ENCODE measurements around the gene ARSB. TPM values are rescaled to one million over a fixed set of nuclear protein-coding genes. Genes with fewer than 3 reads are reported as not detected.
A peak's percentile ranks its signal among the peaks of the same experiment; 100 is the strongest.

ARSB gene
- total RNA-seq, 6 donors from 2014 or later = 9.8 to 24.1 (median 18.7) TPM

- no peak overlapping the region for H3K4me3 ChIP-seq
- 76 to 77% methylated on average over 5 of the region's 5 CpGs for WGBS, 2 donors
- no peaks in the 10 kb centered on the region for H3K9me3 ChIP-seq
- H3K27me3 ChIP-seq = no peaks in the 10 kb centered on the region
- DNase-seq (no peak), ATAC-seq (ENCODE audit: low FRiP score in 2 of 2) (no peak)
- no peak overlapping the region for H3K27ac ChIP-seq
- no peaks in the 10 kb centered on the region for H3K36me3 ChIP-seq
- no peaks in the 10 kb centered on the region for H3K4me1 ChIP-seq
- TF ChIP-seq POLR2AphosphoS5 (IDR thresholded peaks at IDR 0.05) = no peak
- no peak for TF ChIP-seq EP300 (IDR thresholded peaks at IDR 0.05)
- TF ChIP-seq, protein P1, sequence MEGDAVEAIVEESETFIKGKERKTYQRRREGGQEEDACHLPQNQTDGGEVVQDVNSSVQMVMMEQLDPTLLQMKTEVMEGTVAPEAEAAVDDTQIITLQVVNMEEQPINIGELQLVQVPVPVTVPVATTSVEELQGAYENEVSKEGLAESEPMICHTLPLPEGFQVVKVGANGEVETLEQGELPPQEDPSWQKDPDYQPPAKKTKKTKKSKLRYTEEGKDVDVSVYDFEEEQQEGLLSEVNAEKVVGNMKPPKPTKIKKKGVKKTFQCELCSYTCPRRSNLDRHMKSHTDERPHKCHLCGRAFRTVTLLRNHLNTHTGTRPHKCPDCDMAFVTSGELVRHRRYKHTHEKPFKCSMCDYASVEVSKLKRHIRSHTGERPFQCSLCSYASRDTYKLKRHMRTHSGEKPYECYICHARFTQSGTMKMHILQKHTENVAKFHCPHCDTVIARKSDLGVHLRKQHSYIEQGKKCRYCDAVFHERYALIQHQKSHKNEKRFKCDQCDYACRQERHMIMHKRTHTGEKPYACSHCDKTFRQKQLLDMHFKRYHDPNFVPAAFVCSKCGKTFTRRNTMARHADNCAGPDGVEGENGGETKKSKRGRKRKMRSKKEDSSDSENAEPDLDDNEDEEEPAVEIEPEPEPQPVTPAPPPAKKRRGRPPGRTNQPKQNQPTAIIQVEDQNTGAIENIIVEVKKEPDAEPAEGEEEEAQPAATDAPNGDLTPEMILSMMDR (IDR thresholded peaks at IDR 0.05) = no peak
- TF ChIP-seq POLR2A (IDR thresholded peaks at IDR 0.05) = no peak
Observed at GRCh38 chr5:78811121-78811817, 173.8 kb downstream of the ARSB start.

- ATAC-seq (ENCODE audit: low FRiP score in 2 of 2) (no peak), DNase-seq (no peak)
- TF ChIP-seq, protein P1 (IDR thresholded peaks at IDR 0.05) = no peak
- no peak for TF ChIP-seq EP300 (IDR thresholded peaks at IDR 0.05)
- TF ChIP-seq POLR2AphosphoS5 (IDR thresholded peaks at IDR 0.05) = no peak
- no peak for TF ChIP-seq POLR2A (IDR thresholded peaks at IDR 0.05)
- Histone ChIP-seq H3K36me3 (no peaks in the 10 kb centered on the region), H3K27ac (no peak overlapping the region), H3K27me3 (no peaks in the 10 kb centered on the region), H3K9me3 (no peaks in the 10 kb centered on the region), H3K4me3 (no peak overlapping the region), H3K4me1 (no peaks in the 10 kb centered on the region)
- 77 to 86% methylated on average over 6 of the region's 6 CpGs for WGBS, 2 donors
Observed at GRCh38 chr5:78810098-78810920, 174.8 kb downstream of the ARSB start.

DNA sequence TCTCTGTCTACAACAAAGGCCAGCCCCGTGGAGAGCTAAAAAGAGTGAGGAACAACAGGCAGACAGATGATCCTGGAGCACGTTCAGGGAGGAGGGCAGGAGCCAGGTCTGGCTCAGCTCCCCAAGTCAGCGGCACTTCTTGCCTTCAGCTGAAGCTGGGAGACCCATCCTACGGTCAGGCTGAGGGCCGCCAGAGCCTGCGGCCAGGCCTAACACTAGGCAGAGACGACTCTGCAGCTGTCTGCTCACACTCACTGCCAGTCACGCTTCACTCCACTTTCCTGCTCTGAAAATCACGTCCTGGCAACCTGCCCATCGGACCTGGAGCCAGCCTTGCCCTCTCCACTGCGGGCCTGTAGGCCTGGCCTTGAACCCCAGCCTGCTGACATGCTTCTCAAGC is 175.7 kb downstream of the ARSB start:
- Histone ChIP-seq H3K9me3 (no peaks in the 10 kb centered on the region), H3K27me3 (no peaks in the 10 kb centered on the region), H3K27ac (no peak overlapping the region), H3K4me3 (no peak overlapping the region), H3K36me3 (no peaks in the 10 kb centered on the region), H3K4me1 (no peaks in the 10 kb centered on the region)
- no peak for TF ChIP-seq POLR2AphosphoS5 (IDR thresholded peaks at IDR 0.05)
- TF ChIP-seq EP300 (IDR thresholded peaks at IDR 0.05) = no peak
- TF ChIP-seq POLR2A (IDR thresholded peaks at IDR 0.05) = no peak
- TF ChIP-seq, protein P1 (IDR thresholded peaks at IDR 0.05) = no peak
- peak in 1 of 2 donors; percentile 55 for DNase-seq
- no peak for ATAC-seq (ENCODE audit: low FRiP score in 2 of 2)
- 76 to 77% methylated on average over 7 to 11 of the region's 11 CpGs for WGBS, 2 donors

GRCh38 chr5:78808818-78809217 is 176.3 kb downstream of the ARSB start:
- no peak for ATAC-seq (ENCODE audit: low FRiP score in 2 of 2)
- no peak overlapping the region for H3K4me3 ChIP-seq
- 86 to 98% methylated on average over 4 to 8 of the region's 8 CpGs for WGBS, 2 donors
- no peak for DNase-seq
- no peaks in the 10 kb centered on the region for H3K4me1 ChIP-seq
- H3K27ac ChIP-seq = no peak overlapping the region
- TF ChIP-seq, protein P1 (IDR thresholded peaks at IDR 0.05) = no peak
- TF ChIP-seq EP300 (IDR thresholded peaks at IDR 0.05) (no peak), POLR2AphosphoS5 (IDR thresholded peaks at IDR 0.05) (no peak), POLR2A (IDR thresholded peaks at IDR 0.05) (no peak)
- H3K36me3 ChIP-seq = no peaks in the 10 kb centered on the region
- H3K27me3 ChIP-seq = no peaks in the 10 kb centered on the region
- H3K9me3 ChIP-seq = no peaks in the 10 kb centered on the region

Measured in upper lobe of left lung (tissue), 6 donors.